ENCODE data around the gene MED25. TPM values are rescaled to one million over a fixed set of nuclear protein-coding genes. Genes with fewer than 3 reads are reported as not detected.

Gene MED25
- total and polyA plus RNA-seq, 4 donors, result 42.6 to 75.2 (median 48.1) TPM

DNA sequence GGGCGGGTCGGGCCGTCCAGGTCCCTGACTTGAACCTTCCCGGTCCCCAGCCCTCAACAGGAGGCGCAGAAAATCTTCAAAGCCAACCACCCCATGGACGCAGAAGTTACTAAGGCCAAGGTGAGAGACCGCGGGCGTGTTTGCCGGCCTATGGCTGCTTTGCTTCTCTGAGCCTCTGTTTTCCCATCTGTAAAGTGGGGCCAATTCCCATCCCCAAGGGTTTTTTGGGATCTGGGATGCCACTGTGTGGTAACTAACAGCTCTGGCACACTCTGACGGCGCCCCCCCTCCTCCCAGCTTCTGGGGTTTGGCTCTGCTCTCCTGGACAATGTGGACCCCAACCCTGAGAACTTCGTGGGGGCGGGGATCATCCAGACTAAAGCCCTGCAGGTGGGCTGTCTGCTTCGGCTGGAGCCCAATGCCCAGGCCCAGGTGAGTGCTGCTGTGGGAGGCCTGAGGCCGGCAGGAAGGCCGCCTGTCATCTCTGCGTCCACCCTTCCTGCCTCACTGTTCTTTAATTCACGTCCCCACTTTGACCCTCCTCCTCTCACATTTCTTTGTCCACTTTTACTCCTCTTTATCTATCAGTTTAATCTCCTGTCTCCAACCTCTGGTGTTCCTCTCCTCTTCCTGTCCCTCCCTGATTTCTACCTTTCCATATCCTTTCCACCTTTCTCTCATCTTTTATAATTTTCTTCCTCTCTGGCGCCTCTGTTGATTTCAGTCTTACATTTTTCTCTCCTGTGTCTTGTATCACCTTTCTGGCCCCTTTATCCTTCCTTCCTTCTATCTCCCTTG, 12.1 kb upstream of the MED25 start:
- H3K36me3 ChIP-seq (ENCODE audit: control insufficient read depth in 4 of 4, insufficient read depth in 4 of 4, low read length in 4 of 4), result peaks cover 4 to 35% (median 17%) of the 10 kb centered on the region in 4 donors
- H3K9me3 ChIP-seq (ENCODE audit: control insufficient read depth in 4 of 4, insufficient read depth in 3 of 4, low read length in 3 of 4), result no peaks in the 10 kb centered on the region
- H3K4me3 ChIP-seq, result no peak overlapping the region
- H3K4me1 ChIP-seq (ENCODE audit: control insufficient read depth in 5 of 5, insufficient read depth in 5 of 5, low read length in 5 of 5), result peaks cover 0 to 19% (median 6%) of the 10 kb centered on the region in 5 donors
- H3K27ac ChIP-seq (ENCODE audit: low read depth in 1 of 2, low read length in 1 of 2), result no peak overlapping the region
- no peaks in the 10 kb centered on the region for H3K27me3 ChIP-seq (ENCODE audit: control insufficient read depth in 3 of 3, insufficient read depth in 3 of 3, low read length in 2 of 3)
- DNase-seq (no peak), ATAC-seq (ENCODE audit: insufficient read depth, low FRiP score) (no peak)
- 91 to 95% methylated on average over 18 to 20 of the region's 20 CpGs for WGBS, 2 donors
- TF ChIP-seq, protein P1, sequence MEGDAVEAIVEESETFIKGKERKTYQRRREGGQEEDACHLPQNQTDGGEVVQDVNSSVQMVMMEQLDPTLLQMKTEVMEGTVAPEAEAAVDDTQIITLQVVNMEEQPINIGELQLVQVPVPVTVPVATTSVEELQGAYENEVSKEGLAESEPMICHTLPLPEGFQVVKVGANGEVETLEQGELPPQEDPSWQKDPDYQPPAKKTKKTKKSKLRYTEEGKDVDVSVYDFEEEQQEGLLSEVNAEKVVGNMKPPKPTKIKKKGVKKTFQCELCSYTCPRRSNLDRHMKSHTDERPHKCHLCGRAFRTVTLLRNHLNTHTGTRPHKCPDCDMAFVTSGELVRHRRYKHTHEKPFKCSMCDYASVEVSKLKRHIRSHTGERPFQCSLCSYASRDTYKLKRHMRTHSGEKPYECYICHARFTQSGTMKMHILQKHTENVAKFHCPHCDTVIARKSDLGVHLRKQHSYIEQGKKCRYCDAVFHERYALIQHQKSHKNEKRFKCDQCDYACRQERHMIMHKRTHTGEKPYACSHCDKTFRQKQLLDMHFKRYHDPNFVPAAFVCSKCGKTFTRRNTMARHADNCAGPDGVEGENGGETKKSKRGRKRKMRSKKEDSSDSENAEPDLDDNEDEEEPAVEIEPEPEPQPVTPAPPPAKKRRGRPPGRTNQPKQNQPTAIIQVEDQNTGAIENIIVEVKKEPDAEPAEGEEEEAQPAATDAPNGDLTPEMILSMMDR (IDR thresholded peaks at IDR 0.05; ENCODE audit: control extremely low read depth, extremely low read depth), result no peak
- no peak overlapping the region for H3K9ac ChIP-seq (ENCODE audit: insufficient read depth in 1 of 2, low read length in 2 of 2)

DNA sequence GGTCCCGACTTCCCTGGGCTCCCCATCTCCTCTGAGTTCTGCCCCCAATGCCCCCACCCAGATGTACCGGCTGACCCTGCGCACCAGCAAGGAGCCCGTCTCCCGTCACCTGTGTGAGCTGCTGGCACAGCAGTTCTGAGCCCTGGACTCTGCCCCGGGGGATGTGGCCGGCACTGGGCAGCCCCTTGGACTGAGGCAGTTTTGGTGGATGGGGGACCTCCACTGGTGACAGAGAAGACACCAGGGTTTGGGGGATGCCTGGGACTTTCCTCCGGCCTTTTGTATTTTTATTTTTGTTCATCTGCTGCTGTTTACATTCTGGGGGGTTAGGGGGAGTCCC, 11.5 kb upstream of the MED25 start:
- no peaks in the 10 kb centered on the region for H3K27me3 ChIP-seq (ENCODE audit: control insufficient read depth in 3 of 3, insufficient read depth in 3 of 3, low read length in 2 of 3)
- ATAC-seq (ENCODE audit: insufficient read depth, low FRiP score), result no peak
- H3K36me3 ChIP-seq (ENCODE audit: control insufficient read depth in 4 of 4, insufficient read depth in 4 of 4, low read length in 4 of 4), result peaks cover 0 to 29% (median 17%) of the 10 kb centered on the region in 4 donors
- peaks cover 0 to 19% (median 6%) of the 10 kb centered on the region in 5 donors for H3K4me1 ChIP-seq (ENCODE audit: control insufficient read depth in 5 of 5, insufficient read depth in 5 of 5, low read length in 5 of 5)
- TF ChIP-seq, protein P1 (IDR thresholded peaks at IDR 0.05; ENCODE audit: control extremely low read depth, extremely low read depth), result no peak
- no peak overlapping the region for H3K4me3 ChIP-seq
- no peak overlapping the region for H3K9ac ChIP-seq (ENCODE audit: insufficient read depth in 1 of 2, low read length in 2 of 2)
- DNase-seq, result no peak
- no peak overlapping the region for H3K27ac ChIP-seq (ENCODE audit: low read depth in 1 of 2, low read length in 1 of 2)
- WGBS, 2 donors, result 90 to 95% methylated on average over 8 of the region's 8 CpGs
- no peaks in the 10 kb centered on the region for H3K9me3 ChIP-seq (ENCODE audit: control insufficient read depth in 4 of 4, insufficient read depth in 3 of 4, low read length in 3 of 4)

DNA sequence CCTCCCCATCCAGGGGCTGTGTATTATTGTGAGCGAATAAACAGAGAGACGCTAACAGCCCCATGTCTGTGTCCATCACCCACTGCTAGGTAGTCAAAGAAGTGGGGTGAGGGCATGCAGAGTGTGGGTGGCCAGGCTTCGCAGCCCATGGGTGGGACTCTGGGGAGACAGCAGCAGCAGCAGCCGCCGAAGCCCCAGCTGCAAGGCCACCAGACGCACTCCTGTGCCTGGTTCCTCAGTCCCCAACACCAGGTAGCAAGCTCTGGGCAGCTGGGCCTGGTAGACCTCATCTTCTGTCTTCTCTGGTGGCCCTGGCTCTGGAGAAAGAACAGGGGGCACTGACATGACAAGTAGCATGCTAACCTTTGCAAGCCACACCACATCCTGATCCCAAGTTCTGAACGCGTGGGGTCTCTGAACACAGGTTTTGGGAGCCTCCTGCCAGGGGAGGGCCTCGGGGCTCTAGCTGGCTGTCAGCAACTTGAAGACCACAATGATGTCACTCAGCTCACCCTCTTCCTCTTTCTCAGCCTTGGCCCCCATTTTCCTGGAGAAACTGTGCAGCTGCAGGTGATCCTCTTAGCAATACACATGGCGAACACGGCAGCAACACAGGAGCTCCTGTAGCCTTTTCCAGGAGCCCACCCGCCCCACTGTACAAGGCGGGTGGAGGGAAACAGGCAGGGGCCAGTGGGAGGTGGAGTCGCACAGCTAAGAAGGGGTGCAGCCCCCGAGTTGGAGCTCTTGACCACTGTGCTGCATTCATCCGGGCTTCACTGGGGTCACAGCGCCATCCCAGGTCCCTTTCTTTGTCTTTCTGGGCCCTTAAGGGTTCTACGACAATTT, 10.8 kb upstream of the MED25 start:
- Histone ChIP-seq H3K36me3 (ENCODE audit: control insufficient read depth in 4 of 4, insufficient read depth in 4 of 4, low read length in 4 of 4) (peaks cover 0 to 22% (median 17%) of the 10 kb centered on the region in 4 donors), H3K9ac (ENCODE audit: insufficient read depth in 1 of 2, low read length in 2 of 2) (no peak overlapping the region), H3K27me3 (ENCODE audit: control insufficient read depth in 3 of 3, insufficient read depth in 3 of 3, low read length in 2 of 3) (no peaks in the 10 kb centered on the region), H3K27ac (ENCODE audit: low read depth in 1 of 2, low read length in 1 of 2) (no peak overlapping the region), H3K4me3 (no peak overlapping the region), H3K4me1 (ENCODE audit: control insufficient read depth in 5 of 5, insufficient read depth in 5 of 5, low read length in 5 of 5) (peaks cover 0 to 20% (median 6%) of the 10 kb centered on the region in 5 donors), H3K9me3 (ENCODE audit: control insufficient read depth in 4 of 4, insufficient read depth in 3 of 4, low read length in 3 of 4) (no peaks in the 10 kb centered on the region)
- no peak for ATAC-seq (ENCODE audit: insufficient read depth, low FRiP score)
- DNase-seq, result no peak
- TF ChIP-seq, protein P1 (IDR thresholded peaks at IDR 0.05; ENCODE audit: control extremely low read depth, extremely low read depth), result no peak
- WGBS, 2 donors, result 62 to 78% methylated on average over 18 of the region's 18 CpGs
